ENCODE data around the gene C11orf98.
"Not testable (repeated sequence)": the region's sequence is repeated elsewhere in the genome, so short reads cannot be mapped to it uniquely, and the experiment has no call there.

Gene C11orf98

GRCh38 chr11:62644220-62644619 is 20.8 kb downstream of the C11orf98 start:
- H3K9me3 ChIP-seq (ENCODE audit: control insufficient read depth in 1 of 2, low read length in 2 of 2): no peaks in the 10 kb centered on the region
- H3K27me3 ChIP-seq (ENCODE audit: control insufficient read depth in 1 of 2, insufficient read depth in 2 of 2, low read length in 2 of 2): no peaks in the 10 kb centered on the region
- H3K27ac ChIP-seq (ENCODE audit: low read depth, low read length): no peak overlapping the region
- H3K9ac ChIP-seq (ENCODE audit: low read depth in 1 of 2, low read length in 2 of 2): no peak overlapping the region
- H3K4me3 ChIP-seq (ENCODE audit: low read depth in 1 of 2, low read length in 2 of 2): no peak overlapping the region
- H3K36me3 ChIP-seq (ENCODE audit: control insufficient read depth in 1 of 2, insufficient read depth in 2 of 2, low read length in 2 of 2): peaks cover 19 to 38% of the 10 kb centered on the region in 2 donors
- H3K4me1 ChIP-seq (ENCODE audit: control insufficient read depth in 1 of 2, insufficient read depth in 2 of 2, low read length in 2 of 2): peaks cover 17 to 23% of the 10 kb centered on the region in 2 donors

DNA sequence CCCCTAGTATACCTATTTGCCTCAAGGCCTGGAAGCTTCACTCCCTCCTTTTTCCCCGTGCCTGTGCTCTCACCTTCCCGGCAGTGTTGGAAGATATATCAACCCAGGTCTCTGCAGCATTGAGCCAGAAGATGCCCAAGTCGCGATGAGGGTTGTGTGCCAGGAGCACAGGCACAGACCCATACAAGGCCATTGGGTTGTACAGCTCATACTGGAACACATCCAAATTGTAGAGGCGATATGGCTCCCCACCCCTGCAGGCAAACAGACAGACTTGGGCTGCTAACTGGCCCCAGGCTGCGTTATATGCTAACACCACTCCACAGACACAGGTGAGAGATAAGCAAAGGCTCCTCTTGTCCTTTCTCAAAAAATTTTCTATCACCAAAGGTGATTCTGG is 32.5 kb downstream of the C11orf98 start:
- peaks cover 63 to 83% of the 10 kb centered on the region in 2 donors for H3K36me3 ChIP-seq (ENCODE audit: control insufficient read depth in 1 of 2, insufficient read depth in 2 of 2, low read length in 2 of 2)
- H3K4me1 ChIP-seq (ENCODE audit: control insufficient read depth in 1 of 2, insufficient read depth in 2 of 2, low read length in 2 of 2): no peaks in the 10 kb centered on the region
- H3K9ac ChIP-seq (ENCODE audit: low read depth in 1 of 2, low read length in 2 of 2): no peak overlapping the region
- H3K27ac ChIP-seq (ENCODE audit: low read depth, low read length): no peak overlapping the region
- no peaks in the 10 kb centered on the region for H3K27me3 ChIP-seq (ENCODE audit: control insufficient read depth in 1 of 2, insufficient read depth in 2 of 2, low read length in 2 of 2)
- H3K4me3 ChIP-seq (ENCODE audit: low read depth in 1 of 2, low read length in 2 of 2): no peak overlapping the region
- H3K9me3 ChIP-seq (ENCODE audit: control insufficient read depth in 1 of 2, low read length in 2 of 2): no peaks in the 10 kb centered on the region

- Histone ChIP-seq H3K4me1 (ENCODE audit: control insufficient read depth in 1 of 2, insufficient read depth in 2 of 2, low read length in 2 of 2) (no peaks in the 10 kb centered on the region), H3K9ac (ENCODE audit: low read depth in 1 of 2, low read length in 2 of 2) (no peak overlapping the region), H3K9me3 (ENCODE audit: control insufficient read depth in 1 of 2, low read length in 2 of 2) (no peaks in the 10 kb centered on the region), H3K36me3 (ENCODE audit: control insufficient read depth in 1 of 2, insufficient read depth in 2 of 2, low read length in 2 of 2) (peaks cover 58 to 76% of the 10 kb centered on the region in 2 donors), H3K27me3 (ENCODE audit: control insufficient read depth in 1 of 2, insufficient read depth in 2 of 2, low read length in 2 of 2) (no peaks in the 10 kb centered on the region), H3K4me3 (ENCODE audit: low read depth in 1 of 2, low read length in 2 of 2) (no peak overlapping the region), H3K27ac (ENCODE audit: low read depth, low read length) (no peak overlapping the region)
These were observed 37.3 kb downstream of the C11orf98 start for GRCh38 chr11:62627713-62628112.

GRCh38 chr11:62622476-62623089 is 42.4 kb downstream of the C11orf98 start:
- peak overlapping the region in 1 of 2 donors; percentile 34 for H3K9ac ChIP-seq (ENCODE audit: low read depth in 1 of 2, low read length in 2 of 2)
- H3K9me3 ChIP-seq (ENCODE audit: control insufficient read depth in 1 of 2, low read length in 2 of 2): no peaks in the 10 kb centered on the region
- peak overlapping the region; percentile 85 to 92 for H3K4me3 ChIP-seq (ENCODE audit: low read depth in 1 of 2, low read length in 2 of 2)
- H3K36me3 ChIP-seq (ENCODE audit: control insufficient read depth in 1 of 2, insufficient read depth in 2 of 2, low read length in 2 of 2): peaks cover 22 to 27% of the 10 kb centered on the region in 2 donors
- H3K27ac ChIP-seq (ENCODE audit: low read depth, low read length): peak overlapping the region; percentile 71
- H3K27me3 ChIP-seq (ENCODE audit: control insufficient read depth in 1 of 2, insufficient read depth in 2 of 2, low read length in 2 of 2): no peaks in the 10 kb centered on the region
- peaks cover 5 to 10% of the 10 kb centered on the region in 2 donors for H3K4me1 ChIP-seq (ENCODE audit: control insufficient read depth in 1 of 2, insufficient read depth in 2 of 2, low read length in 2 of 2)

- no peaks in the 10 kb centered on the region for H3K27me3 ChIP-seq (ENCODE audit: control insufficient read depth in 1 of 2, insufficient read depth in 2 of 2, low read length in 2 of 2)
These were observed 43.2 kb downstream of the C11orf98 start, which contains the start of gene B3GAT3 for GRCh38 chr11:62621567-62622470. B3GAT3 (minus strand) TSS chr11:62621986; CDS start chr11:62621947, 39 bp downstream.

GRCh38 chr11:62621027-62621566 is 43.9 kb downstream of the C11orf98 start:
- Histone ChIP-seq H3K36me3 (ENCODE audit: control insufficient read depth in 1 of 2, insufficient read depth in 2 of 2, low read length in 2 of 2) (peaks cover 11 to 23% of the 10 kb centered on the region in 2 donors), H3K27ac (ENCODE audit: low read depth, low read length) (peak overlapping the region; percentile 71)

More at GRCh38 chr11:62621567-62622470, 43.2 kb downstream of the C11orf98 start, which contains the start of gene B3GAT3:
- no peaks in the 10 kb centered on the region for H3K9me3 ChIP-seq (ENCODE audit: control insufficient read depth in 1 of 2, low read length in 2 of 2)
- H3K36me3 ChIP-seq (ENCODE audit: control insufficient read depth in 1 of 2, insufficient read depth in 2 of 2, low read length in 2 of 2): peaks cover 18 to 26% of the 10 kb centered on the region in 2 donors
- peaks cover 5 to 10% of the 10 kb centered on the region in 2 donors for H3K4me1 ChIP-seq (ENCODE audit: control insufficient read depth in 1 of 2, insufficient read depth in 2 of 2, low read length in 2 of 2)
- H3K27ac ChIP-seq (ENCODE audit: low read depth, low read length): peak within 1 kb of the TSS; percentile 71
- H3K9ac ChIP-seq (ENCODE audit: low read depth in 1 of 2, low read length in 2 of 2): peak within 1 kb of the TSS; percentile 65 to 84
- H3K4me3 ChIP-seq (ENCODE audit: low read depth in 1 of 2, low read length in 2 of 2): peak within 1 kb of the TSS; percentile 85 to 92

GRCh38 chr11:62616957-62617356 is 48.1 kb downstream of the C11orf98 start:
- H3K27ac ChIP-seq (ENCODE audit: low read depth, low read length); H3K9ac ChIP-seq (ENCODE audit: low read depth in 1 of 2, low read length in 2 of 2); H3K9me3 ChIP-seq (ENCODE audit: control insufficient read depth in 1 of 2, low read length in 2 of 2); H3K4me3 ChIP-seq (ENCODE audit: low read depth in 1 of 2, low read length in 2 of 2); H3K27me3 ChIP-seq (ENCODE audit: control insufficient read depth in 1 of 2, insufficient read depth in 2 of 2, low read length in 2 of 2): not testable (repeated sequence)
- Histone ChIP-seq H3K4me1 (ENCODE audit: control insufficient read depth in 1 of 2, insufficient read depth in 2 of 2, low read length in 2 of 2) (peaks cover 15 to 24% of the 10 kb centered on the region in 2 donors), H3K36me3 (ENCODE audit: control insufficient read depth in 1 of 2, insufficient read depth in 2 of 2, low read length in 2 of 2) (peaks cover 0 to 17% of the 10 kb centered on the region in 2 donors)

More at GRCh38 chr11:62621027-62621566, 43.9 kb downstream of the C11orf98 start:
- peaks cover 5 to 10% of the 10 kb centered on the region in 2 donors for H3K4me1 ChIP-seq (ENCODE audit: control insufficient read depth in 1 of 2, insufficient read depth in 2 of 2, low read length in 2 of 2)
- peak overlapping the region; percentile 85 to 92 for H3K4me3 ChIP-seq (ENCODE audit: low read depth in 1 of 2, low read length in 2 of 2)
- H3K9ac ChIP-seq (ENCODE audit: low read depth in 1 of 2, low read length in 2 of 2): peak overlapping the region; percentile 65 to 84
- no peaks in the 10 kb centered on the region for H3K9me3 ChIP-seq (ENCODE audit: control insufficient read depth in 1 of 2, low read length in 2 of 2)
- no peaks in the 10 kb centered on the region for H3K27me3 ChIP-seq (ENCODE audit: control insufficient read depth in 1 of 2, insufficient read depth in 2 of 2, low read length in 2 of 2)

GRCh38 chr11:62615521-62615920 is 49.5 kb downstream of the C11orf98 start:
- Histone ChIP-seq H3K9me3 (ENCODE audit: control insufficient read depth in 1 of 2, low read length in 2 of 2) (no peaks in the 10 kb centered on the region), H3K9ac (ENCODE audit: low read depth in 1 of 2, low read length in 2 of 2) (no peak overlapping the region), H3K27ac (ENCODE audit: low read depth, low read length) (no peak overlapping the region), H3K36me3 (ENCODE audit: control insufficient read depth in 1 of 2, insufficient read depth in 2 of 2, low read length in 2 of 2) (peaks cover 0 to 17% of the 10 kb centered on the region in 2 donors), H3K4me3 (ENCODE audit: low read depth in 1 of 2, low read length in 2 of 2) (no peak overlapping the region), H3K27me3 (ENCODE audit: control insufficient read depth in 1 of 2, insufficient read depth in 2 of 2, low read length in 2 of 2) (no peaks in the 10 kb centered on the region), H3K4me1 (ENCODE audit: control insufficient read depth in 1 of 2, insufficient read depth in 2 of 2, low read length in 2 of 2) (peaks cover 21 to 28% of the 10 kb centered on the region in 2 donors)

- Histone ChIP-seq H3K36me3 (ENCODE audit: control insufficient read depth in 1 of 2, insufficient read depth in 2 of 2, low read length in 2 of 2) (peaks cover 0 to 20% of the 10 kb centered on the region in 2 donors), H3K4me1 (ENCODE audit: control insufficient read depth in 1 of 2, insufficient read depth in 2 of 2, low read length in 2 of 2) (peaks cover 21 to 26% of the 10 kb centered on the region in 2 donors), H3K9me3 (ENCODE audit: control insufficient read depth in 1 of 2, low read length in 2 of 2) (no peaks in the 10 kb centered on the region), H3K9ac (ENCODE audit: low read depth in 1 of 2, low read length in 2 of 2) (no peak overlapping the region), H3K27me3 (ENCODE audit: control insufficient read depth in 1 of 2, insufficient read depth in 2 of 2, low read length in 2 of 2) (no peaks in the 10 kb centered on the region), H3K27ac (ENCODE audit: low read depth, low read length) (no peak overlapping the region), H3K4me3 (ENCODE audit: low read depth in 1 of 2, low read length in 2 of 2) (no peak overlapping the region)
These were observed 50.7 kb downstream of the C11orf98 start for GRCh38 chr11:62614275-62614674.
